Activated CD4-positive, alpha-beta T cell treated with anti-CD3 and anti-CD28 coated beads, Interleukin-2, amount 10 ng/mL, durations not matched to agents 24 days and 14 days (primary cell): ENCODE measurements around the gene GABBR2. TPM values are rescaled to one million over a fixed set of nuclear protein-coding genes. Genes with fewer than 3 reads are reported as not detected.
"Not testable (repeated sequence)": the region's sequence is repeated elsewhere in the genome, so short reads cannot be mapped to it uniquely, and the experiment has no call there.

Source experiments
- DNase-seq: peaks from one replicate; pipeline ENCODE4 v3.0.0; 2022
- H3K27ac Mint-ChIP-seq: one replicate; pipeline ENCODE4 v1.8.0; 2022; ENCODE audit warnings: mild to moderate bottlenecking, mixed read lengths
- H3K27me3 Mint-ChIP-seq: one replicate; pipeline ENCODE4 v1.8.0; 2022; ENCODE audit warnings: mixed read lengths
- H3K36me3 Mint-ChIP-seq: one replicate; pipeline ENCODE4 v1.8.0; 2022; ENCODE audit warnings: low read depth, mild to moderate bottlenecking, mixed read lengths
- H3K4me1 Mint-ChIP-seq: one replicate; pipeline ENCODE4 v1.8.0; 2021; ENCODE audit warnings: mixed read lengths
- H3K4me3 Mint-ChIP-seq: one replicate; pipeline ENCODE4 v1.8.0; 2022; ENCODE audit warnings: mild to moderate bottlenecking, moderate library complexity, mixed read lengths
- H3K9me3 Mint-ChIP-seq: one replicate; pipeline ENCODE4 v1.8.0; 2021; ENCODE audit warnings: mixed read lengths
- intact Hi-C: fragments of 100-400 bp; cut with micrococcal nuclease; formaldehyde crosslinking; loops from one replicate; pipeline ENCODE4 v1.15.1; 2023
- total RNA-seq: library from RNA; stranded (reverse); gene quantifications from 2 replicates; pipeline ENCODE4 v1.2.3, GENCODE V29; 2022

GABBR2 gene
- total RNA-seq, 1 donor from 2014 or later: not detected

DNA sequence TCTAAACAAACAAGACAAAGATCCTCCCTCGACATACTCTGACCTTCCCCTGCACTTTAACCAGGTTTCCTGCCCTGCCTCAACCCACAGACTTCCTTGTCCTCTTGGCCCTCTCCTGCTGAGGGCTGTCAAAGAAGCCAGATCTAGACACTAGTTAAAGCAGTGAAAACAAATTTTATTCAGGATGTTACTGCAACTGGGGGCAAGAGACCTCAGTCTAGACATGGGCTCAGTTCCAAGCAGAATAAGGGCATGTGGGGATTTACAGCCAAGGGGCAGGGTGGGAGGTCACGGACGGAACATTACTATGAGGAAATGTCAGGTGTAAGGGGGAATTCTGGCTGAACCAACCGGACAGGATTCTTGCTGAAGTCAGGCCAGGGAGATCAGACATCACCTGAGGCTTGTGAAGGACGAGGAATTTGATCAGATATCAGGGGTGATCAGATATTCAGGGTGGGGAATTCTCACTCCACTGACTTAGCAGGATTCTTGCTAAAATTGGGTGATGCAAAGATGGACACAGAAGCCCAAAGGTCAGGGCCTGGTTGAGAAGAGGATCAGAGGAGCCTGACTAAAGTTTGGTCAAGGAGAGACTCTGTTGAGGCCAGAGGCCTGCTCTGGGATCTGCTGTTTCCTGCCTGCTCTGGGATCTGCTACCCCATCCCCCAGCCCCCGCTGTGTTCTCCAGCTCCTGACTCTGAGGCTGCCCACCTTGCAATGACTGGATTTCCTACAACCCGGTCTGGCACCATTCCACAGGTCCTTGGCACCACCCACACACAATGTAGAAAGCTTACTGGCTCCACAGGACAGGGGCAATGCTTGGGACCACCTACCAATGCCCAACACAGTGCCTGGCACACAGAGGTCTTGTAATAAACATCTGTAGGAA, 21.5 kb downstream of the GABBR2 start:
- intact Hi-C loops: no loop called here
- H3K27ac Mint-ChIP-seq: no peak overlapping the region

DNA sequence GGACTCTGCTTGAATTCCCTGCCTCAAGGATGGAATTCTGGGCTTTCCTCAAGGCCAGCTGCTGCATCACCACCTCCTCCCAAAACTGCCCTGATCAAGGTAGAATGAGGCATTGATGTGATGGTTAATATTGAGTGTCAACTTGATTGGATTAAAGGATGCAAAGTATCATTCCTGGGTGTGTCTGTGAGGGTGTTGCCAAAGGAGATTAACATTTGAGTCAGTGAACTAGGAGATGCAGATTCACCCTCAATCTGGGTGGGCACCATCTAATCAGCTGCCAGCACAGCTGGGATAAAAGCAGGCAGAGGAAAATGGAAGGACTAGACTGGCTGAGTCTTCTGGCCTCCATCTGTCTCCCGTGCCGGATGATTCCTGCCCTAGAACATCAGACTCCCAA, 23.9 kb downstream of the GABBR2 start:
- H3K27ac Mint-ChIP-seq, H3K9me3 Mint-ChIP-seq, H3K4me1 Mint-ChIP-seq, DNase-seq, H3K27me3 Mint-ChIP-seq, H3K36me3 Mint-ChIP-seq, H3K4me3 Mint-ChIP-seq, intact Hi-C loops: not testable (repeated sequence)

More for the DNA sequence above, 21.5 kb downstream of the GABBR2 start:
- peaks cover 2% of the 10 kb centered on the region for H3K4me1 Mint-ChIP-seq
- H3K36me3 Mint-ChIP-seq: no peaks in the 10 kb centered on the region
- no peak for DNase-seq
- H3K9me3 Mint-ChIP-seq: no peaks in the 10 kb centered on the region
- no peak overlapping the region for H3K4me3 Mint-ChIP-seq
- peaks cover 3% of the 10 kb centered on the region for H3K27me3 Mint-ChIP-seq

DNA sequence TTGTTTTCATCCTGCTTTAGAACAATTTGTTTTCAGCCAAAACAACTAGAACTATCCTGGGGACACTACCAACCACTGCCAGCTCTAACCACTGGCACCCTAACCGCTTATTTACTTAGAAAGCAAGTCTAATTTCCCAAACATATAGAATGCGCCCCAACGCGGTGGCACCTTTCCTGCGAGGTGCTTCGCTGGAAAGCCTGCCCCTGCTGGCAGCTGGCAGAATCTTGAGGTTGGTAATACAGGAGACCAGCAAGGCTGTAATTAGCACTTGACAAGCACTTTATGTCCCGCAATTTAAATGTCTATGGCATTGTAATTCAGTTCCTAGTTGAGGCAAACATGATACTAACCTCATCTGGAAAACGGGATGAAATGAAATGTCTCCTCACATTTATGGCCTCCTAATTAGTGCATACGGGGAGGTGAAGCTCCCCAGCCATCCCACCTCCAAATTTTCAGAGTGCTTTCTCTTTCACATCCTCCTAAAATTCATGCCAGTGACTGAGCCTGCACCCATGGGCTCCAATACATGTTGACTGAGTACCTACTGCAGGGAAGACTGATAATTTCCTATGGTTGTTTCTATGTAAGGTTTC, 30.4 kb downstream of the GABBR2 start:
- Mint-ChIP-seq H3K36me3 (no peaks in the 10 kb centered on the region), H3K9me3 (no peaks in the 10 kb centered on the region), H3K4me1 (no peaks in the 10 kb centered on the region), H3K4me3 (no peak overlapping the region), H3K27me3 (peaks cover 21% of the 10 kb centered on the region), H3K27ac (no peak overlapping the region)
- intact Hi-C loops: no loop called here
- no peak for DNase-seq

DNA sequence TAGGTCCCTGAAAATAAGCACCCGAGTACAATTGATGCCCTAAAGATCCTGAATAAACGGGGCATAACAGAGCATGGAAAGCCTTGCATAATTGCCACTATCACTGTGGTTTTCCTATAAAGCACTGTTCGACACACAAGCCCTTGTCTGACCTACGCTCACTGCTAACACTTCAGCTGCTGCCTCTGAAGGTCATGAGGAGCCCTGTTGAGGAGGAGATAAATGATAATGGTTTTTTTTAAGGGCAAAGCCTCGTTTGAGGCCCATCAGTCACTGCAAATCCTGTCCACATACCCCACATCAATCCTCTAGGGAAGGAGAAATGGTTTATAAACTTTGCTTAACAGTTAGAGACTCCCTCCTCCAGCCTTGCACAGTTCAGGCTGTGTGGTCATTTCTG, 35.1 kb downstream of the GABBR2 start:
- DNase-seq: no peak
- Mint-ChIP-seq H3K4me1 (no peaks in the 10 kb centered on the region), H3K4me3 (no peak overlapping the region), H3K9me3 (peaks cover 3% of the 10 kb centered on the region), H3K36me3 (no peaks in the 10 kb centered on the region), H3K27me3 (peaks cover 15% of the 10 kb centered on the region), H3K27ac (no peak overlapping the region)
- intact Hi-C loops: no loop called here

DNA sequence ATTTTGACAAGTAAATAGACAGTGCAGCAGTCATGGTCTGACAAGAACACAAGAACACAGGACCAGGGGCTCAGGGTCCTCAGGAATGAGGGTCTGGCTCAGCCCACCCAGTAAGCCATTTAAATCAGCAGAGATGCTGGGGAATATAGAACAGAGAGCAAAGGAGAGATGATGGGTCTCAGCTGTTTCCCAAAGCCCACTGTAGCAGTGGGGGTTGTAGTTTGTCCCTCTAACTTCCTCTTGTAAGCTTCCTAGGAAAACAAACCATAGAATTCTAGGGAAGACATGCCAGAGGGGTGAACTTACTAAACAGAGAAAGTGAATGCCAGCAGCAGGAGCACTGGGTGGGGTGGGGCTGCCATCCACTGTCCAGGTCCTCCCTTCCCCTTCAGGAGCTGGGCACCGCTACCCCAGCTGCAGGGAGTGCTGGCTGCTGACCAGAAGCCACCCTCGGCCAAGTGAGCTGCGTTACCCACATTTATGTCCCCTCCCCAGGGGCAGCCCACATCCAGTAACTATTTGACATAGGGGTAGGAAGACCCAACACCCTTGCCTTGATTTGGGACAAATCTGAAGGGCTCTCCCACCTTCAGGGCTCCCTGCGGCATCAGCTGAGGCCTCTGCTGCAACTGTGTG, 41.6 kb downstream of the GABBR2 start:
- Mint-ChIP-seq H3K4me1 (no peaks in the 10 kb centered on the region), H3K36me3 (no peaks in the 10 kb centered on the region), H3K9me3 (peaks cover 3% of the 10 kb centered on the region), H3K27ac (no peak overlapping the region), H3K4me3 (no peak overlapping the region), H3K27me3 (peaks cover 7% of the 10 kb centered on the region)
- intact Hi-C loops: no loop called here
- no peak for DNase-seq

DNA sequence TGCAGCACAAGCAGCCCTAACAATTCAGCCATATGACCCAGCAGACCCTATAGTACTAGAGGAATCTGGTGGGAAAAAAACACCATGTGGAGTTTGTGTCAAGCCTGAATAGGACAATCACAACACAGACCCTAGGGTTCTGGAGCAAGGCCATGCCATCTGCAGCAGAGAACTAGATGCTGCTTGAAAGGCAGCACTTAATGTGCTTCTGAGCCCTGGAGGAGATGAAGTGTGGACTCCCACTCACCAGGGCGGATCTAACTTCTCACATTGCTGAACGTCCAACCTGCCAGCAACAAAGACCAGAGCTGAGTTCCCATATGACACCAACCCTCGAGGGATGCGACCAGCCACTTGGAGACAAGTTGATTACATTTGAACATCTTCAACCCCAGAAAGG, 43.2 kb downstream of the GABBR2 start:
- Mint-ChIP-seq H3K4me1 (no peaks in the 10 kb centered on the region), H3K4me3 (no peak overlapping the region), H3K9me3 (peaks cover 3% of the 10 kb centered on the region), H3K36me3 (no peaks in the 10 kb centered on the region), H3K27me3 (peaks cover 7% of the 10 kb centered on the region), H3K27ac (no peak overlapping the region)
- no peak for DNase-seq
- intact Hi-C loops: no loop called here

DNA sequence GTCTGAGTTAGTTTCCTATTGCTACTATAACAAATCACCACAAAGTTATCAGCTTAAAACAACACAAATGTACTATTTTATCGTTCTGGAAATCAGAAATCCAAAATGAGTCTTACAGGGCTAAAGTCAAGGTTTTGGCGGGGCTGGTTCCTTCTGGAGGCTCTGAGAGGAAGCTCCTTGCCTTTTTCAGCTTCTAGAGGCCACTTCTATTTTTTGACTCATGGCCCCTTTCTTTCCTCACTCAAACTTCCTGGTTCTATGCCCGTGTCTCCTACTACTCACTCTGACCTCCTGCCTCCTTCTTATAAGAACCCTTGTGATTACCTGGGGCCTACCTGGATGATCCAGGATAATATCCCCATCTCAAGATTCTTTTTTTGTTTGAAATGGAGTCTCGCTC, 48.2 kb downstream of the GABBR2 start:
- Mint-ChIP-seq H3K27me3 (peaks cover 4% of the 10 kb centered on the region), H3K36me3 (no peaks in the 10 kb centered on the region), H3K4me3 (no peak overlapping the region), H3K4me1 (no peaks in the 10 kb centered on the region), H3K9me3 (no peaks in the 10 kb centered on the region), H3K27ac (no peak overlapping the region)
- DNase-seq: no peak
- intact Hi-C loops: no loop called here

DNA sequence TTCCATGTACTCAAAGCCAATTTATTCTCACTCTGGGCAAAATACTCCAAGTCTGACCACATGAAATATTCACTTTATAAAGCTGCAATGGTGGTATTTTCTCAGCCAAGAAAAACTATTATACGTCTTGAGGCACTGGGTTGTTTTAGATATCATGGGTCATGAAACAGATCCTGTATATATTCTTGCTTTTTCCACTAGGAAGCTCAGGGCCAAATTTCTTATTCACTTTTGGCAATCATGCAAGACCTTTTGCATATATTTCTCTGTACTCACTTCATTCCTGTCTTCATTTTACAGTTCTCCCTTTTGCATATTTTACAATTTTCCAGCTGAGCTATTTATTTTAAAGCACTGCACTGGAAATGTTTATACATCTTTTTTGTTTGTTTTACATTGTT, 49.8 kb downstream of the GABBR2 start:
- intact Hi-C loops: no loop called here
- Mint-ChIP-seq H3K9me3 (no peaks in the 10 kb centered on the region), H3K4me1 (no peaks in the 10 kb centered on the region), H3K4me3 (no peak overlapping the region), H3K36me3 (no peaks in the 10 kb centered on the region), H3K27me3 (peaks cover 7% of the 10 kb centered on the region), H3K27ac (no peak overlapping the region)
- no peak for DNase-seq

DNA sequence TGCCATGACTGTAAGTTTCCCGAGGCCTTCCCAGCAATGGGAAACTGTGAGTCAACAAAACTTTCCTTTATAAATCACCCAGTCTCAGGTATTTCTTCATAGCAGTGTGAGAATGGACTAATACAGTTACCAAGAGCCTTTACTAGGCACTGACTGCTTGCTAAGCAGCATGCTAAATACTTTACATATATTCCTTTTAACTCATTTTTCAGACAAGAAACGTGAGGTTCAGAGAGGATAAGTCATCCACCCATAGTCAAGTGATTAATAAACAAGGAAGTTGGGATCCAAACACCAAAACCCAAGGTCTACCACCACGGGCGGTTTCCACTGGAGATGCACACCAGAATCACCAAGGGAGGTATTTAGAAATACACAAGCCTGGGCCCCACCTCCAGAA, 50.8 kb downstream of the GABBR2 start:
- peaks cover 2% of the 10 kb centered on the region for H3K27me3 Mint-ChIP-seq
- no peak for DNase-seq
- no peaks in the 10 kb centered on the region for H3K36me3 Mint-ChIP-seq
- no peaks in the 10 kb centered on the region for H3K4me1 Mint-ChIP-seq
- H3K9me3 Mint-ChIP-seq: no peaks in the 10 kb centered on the region
- H3K27ac Mint-ChIP-seq: no peak overlapping the region
- H3K4me3 Mint-ChIP-seq: no peak overlapping the region
- intact Hi-C loops: no loop called here

DNA sequence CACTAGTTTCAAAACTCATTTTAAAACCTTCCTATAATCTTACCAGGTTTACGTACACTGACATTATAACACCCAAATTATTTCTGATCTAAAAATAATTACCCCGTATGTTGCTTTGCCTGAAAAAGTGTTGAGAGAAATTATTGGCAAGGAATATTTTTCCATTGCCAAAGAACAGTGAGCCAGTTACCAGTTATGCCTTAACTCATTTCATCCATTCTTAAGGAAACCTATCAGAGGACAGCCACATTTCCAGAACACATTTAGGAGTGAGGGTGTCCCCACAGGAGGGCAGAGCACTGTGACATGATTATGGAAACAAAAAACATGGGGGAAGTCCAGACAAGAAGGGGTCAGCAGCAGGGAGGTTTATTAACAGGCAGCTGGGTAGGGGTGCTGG, 52.2 kb downstream of the GABBR2 start:
- Mint-ChIP-seq H3K9me3 (no peaks in the 10 kb centered on the region), H3K27me3 (peaks cover 4% of the 10 kb centered on the region), H3K36me3 (no peaks in the 10 kb centered on the region), H3K4me3 (no peak overlapping the region), H3K4me1 (no peaks in the 10 kb centered on the region), H3K27ac (no peak overlapping the region)
- intact Hi-C loops: no loop called here
- DNase-seq: no peak

DNA sequence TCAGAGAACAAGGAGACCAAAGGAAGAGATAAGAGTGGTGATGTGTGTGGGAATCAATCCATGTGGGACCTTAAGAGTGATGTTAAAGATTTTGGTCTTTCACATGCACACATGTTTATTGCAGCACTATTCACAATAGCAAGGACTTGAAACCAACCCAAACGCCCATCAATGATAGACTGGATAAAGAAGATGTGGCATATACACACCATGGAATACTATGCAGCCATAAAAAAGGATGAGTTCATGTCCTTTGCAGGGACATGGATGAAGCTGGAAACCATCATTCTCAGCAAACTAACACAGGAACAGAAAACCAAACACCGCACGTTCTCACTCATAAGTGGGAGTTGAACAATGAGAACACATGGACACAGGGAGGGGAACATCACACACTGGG, 53.3 kb downstream of the GABBR2 start:
- H3K4me3 Mint-ChIP-seq, H3K36me3 Mint-ChIP-seq, DNase-seq, intact Hi-C loops, H3K27me3 Mint-ChIP-seq, H3K9me3 Mint-ChIP-seq, H3K4me1 Mint-ChIP-seq, H3K27ac Mint-ChIP-seq: not testable (repeated sequence)

DNA sequence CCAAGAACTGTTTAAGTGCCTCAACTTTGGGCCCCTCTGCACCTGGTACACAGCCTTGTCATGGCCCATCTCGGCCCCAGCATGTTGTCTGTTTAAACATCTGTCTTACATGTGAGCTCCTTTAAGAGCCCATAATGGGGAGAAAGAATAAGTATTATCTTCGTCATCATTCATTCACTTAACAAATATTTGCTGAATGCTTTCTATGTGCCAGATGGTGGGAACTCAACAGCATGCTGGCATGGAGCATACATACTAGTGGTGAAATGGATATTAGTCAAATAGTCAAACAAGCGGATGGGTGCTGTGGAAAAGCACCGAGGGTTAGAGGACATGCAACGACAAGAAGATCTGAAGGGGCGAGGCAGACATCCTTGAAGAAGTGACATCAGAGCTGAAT, 54.5 kb downstream of the GABBR2 start:
- no peaks in the 10 kb centered on the region for H3K4me1 Mint-ChIP-seq
- H3K27ac Mint-ChIP-seq: no peak overlapping the region
- no peaks in the 10 kb centered on the region for H3K36me3 Mint-ChIP-seq
- H3K9me3 Mint-ChIP-seq: no peaks in the 10 kb centered on the region
- no peak for DNase-seq
- intact Hi-C loops: no loop called here
- no peak overlapping the region for H3K4me3 Mint-ChIP-seq
- H3K27me3 Mint-ChIP-seq: peaks cover 4% of the 10 kb centered on the region

DNA sequence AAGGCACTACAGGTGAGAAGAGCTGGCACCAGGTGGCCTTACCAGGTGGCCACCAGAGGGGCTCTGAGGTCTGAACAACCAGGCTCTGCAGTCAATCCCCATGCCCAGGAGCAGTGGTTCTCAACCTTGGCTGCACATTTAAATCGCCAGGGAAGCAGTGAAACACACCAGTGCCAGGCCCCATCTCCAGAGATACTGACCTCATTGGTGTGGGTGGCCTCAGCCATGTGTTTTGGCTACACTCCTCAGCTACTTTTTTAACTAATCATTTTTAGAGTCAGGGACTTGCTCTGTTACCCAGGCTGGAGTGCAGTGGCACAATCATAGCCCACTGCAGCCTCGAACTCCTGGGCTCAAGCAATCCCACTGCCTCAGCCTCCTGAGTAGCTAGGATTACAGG, 56.0 kb downstream of the GABBR2 start:
- Mint-ChIP-seq H3K27ac (no peak overlapping the region), H3K27me3 (peaks cover 4% of the 10 kb centered on the region), H3K4me3 (no peak overlapping the region), H3K9me3 (no peaks in the 10 kb centered on the region), H3K4me1 (no peaks in the 10 kb centered on the region), H3K36me3 (no peaks in the 10 kb centered on the region)
- intact Hi-C loops: no loop called here
- DNase-seq: no peak

DNA sequence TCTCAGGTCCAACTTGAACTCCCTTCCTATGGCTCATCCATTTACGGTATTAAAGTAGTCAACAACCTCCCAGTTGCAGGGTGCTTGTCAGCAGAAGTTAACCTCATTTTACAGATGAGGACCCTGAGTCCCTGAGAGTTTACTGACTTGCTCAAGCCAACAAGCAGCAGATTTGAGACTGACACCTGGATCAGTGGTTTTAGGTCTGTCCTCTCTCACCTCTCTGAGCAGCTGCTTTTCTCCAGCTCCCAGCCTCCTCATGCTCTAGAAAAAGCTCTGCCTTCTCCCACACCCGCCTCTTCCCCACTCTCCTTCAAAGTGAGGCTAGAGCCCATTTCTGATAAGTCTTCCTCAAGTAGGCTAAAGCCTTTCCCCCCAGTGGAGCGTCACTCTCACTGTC, 56.4 kb downstream of the GABBR2 start:
- no peak overlapping the region for H3K4me3 Mint-ChIP-seq
- intact Hi-C loops: no loop called here
- no peaks in the 10 kb centered on the region for H3K9me3 Mint-ChIP-seq
- DNase-seq: no peak
- no peaks in the 10 kb centered on the region for H3K4me1 Mint-ChIP-seq
- H3K27ac Mint-ChIP-seq: no peak overlapping the region
- no peaks in the 10 kb centered on the region for H3K36me3 Mint-ChIP-seq
- H3K27me3 Mint-ChIP-seq: peaks cover 4% of the 10 kb centered on the region
